Suppressor macrophage treated with lipopolysaccharide for 1 hour (primary cell): ENCODE results near the gene RELN.

Experiments used
- DNase-seq, 3 donors: peaks; one replicate each; pipeline ENCODE4 v3.0.0-alpha.2; 2020 to 2022

The RELN gene

GRCh38 chr7:103989785-103990767 is 618 bp upstream of the RELN start:
- peak in 1 of 3 donors; percentile 5 for DNase-seq

GRCh38 chr7:103988468-103989199 is 824 bp downstream of the RELN start:
- DNase-seq, result no peak

- no peak for DNase-seq
These were observed 2.0 kb downstream of the RELN start for GRCh38 chr7:103987451-103987850.

GRCh38 chr7:103985565-103986126 is 3.8 kb downstream of the RELN start:
- no peak for DNase-seq

GRCh38 chr7:103984050-103984449 is 5.4 kb downstream of the RELN start:
- no peak for DNase-seq

GRCh38 chr7:103983201-103983977 is 6.1 kb downstream of the RELN start:
- no peak for DNase-seq

- no peak for DNase-seq
These were observed 8.4 kb downstream of the RELN start for GRCh38 chr7:103981003-103981423.

GRCh38 chr7:103972779-103973434 is 16.6 kb downstream of the RELN start:
- DNase-seq, result no peak

- DNase-seq, result no peak
These were observed 22.1 kb downstream of the RELN start for GRCh38 chr7:103967401-103967800.

- no peak for DNase-seq
These were observed 22.7 kb downstream of the RELN start for GRCh38 chr7:103966593-103967277.

GRCh38 chr7:103964269-103964668 is 25.2 kb downstream of the RELN start:
- no peak for DNase-seq

- DNase-seq, result no peak
These were observed 27.4 kb downstream of the RELN start for GRCh38 chr7:103962070-103962469.

GRCh38 chr7:103958284-103958818 is 31.1 kb downstream of the RELN start:
- DNase-seq, result no peak

- DNase-seq, result no peak
These were observed 33.5 kb downstream of the RELN start for GRCh38 chr7:103955985-103956384.

GRCh38 chr7:103952408-103952807 is 37.0 kb downstream of the RELN start:
- no peak for DNase-seq

- DNase-seq, result no peak
These were observed 38.1 kb downstream of the RELN start for GRCh38 chr7:103951311-103951710.

GRCh38 chr7:103949374-103949773 is 40.1 kb downstream of the RELN start:
- DNase-seq, result no peak

- DNase-seq, result no peak
These were observed 42.3 kb downstream of the RELN start for GRCh38 chr7:103947026-103947655.

GRCh38 chr7:103944230-103944900 is 45.1 kb downstream of the RELN start:
- no peak for DNase-seq

GRCh38 chr7:103941976-103942375 is 47.5 kb downstream of the RELN start:
- no peak for DNase-seq
